Mesenchymal stem cell (in vitro differentiated cells and primary cell): ENCODE results near the gene KCNQ2.
A peak's percentile ranks its signal among the peaks of the same experiment; 100 is the strongest.

Source experiments
- DNase-seq: peaks from one replicate; pipeline ENCODE4 v3.0.0-alpha.2; 2013
- H2AFZ ChIP-seq: one replicate; pipeline ENCODE4 v1.6.1; 2013; ENCODE audit warnings: low read depth, mild to moderate bottlenecking, control low read depth, inconsistent platforms, low read length, moderate library complexity
- H2AK5ac ChIP-seq: 2 replicates; pipeline ENCODE4 v1.6.1; 2013; ENCODE audit warnings: low read length, moderate library complexity, mild to moderate bottlenecking, inconsistent platforms; ENCODE audit not compliant: severe bottlenecking
- H2BK120ac ChIP-seq: one replicate; pipeline ENCODE4 v1.6.1; 2013; ENCODE audit warnings: low read depth, mild to moderate bottlenecking, inconsistent platforms, low read length, moderate library complexity
- H2BK12ac ChIP-seq, 2 experiments: one replicate each; pipeline ENCODE4 v1.6.1; 2013; ENCODE audit warnings: inconsistent platforms in 2 of 2, low read length in 2 of 2, mild to moderate bottlenecking in 2 of 2, moderate library complexity in 2 of 2, control low read depth in 1 of 2
- H2BK15ac ChIP-seq: one replicate; pipeline ENCODE4 v1.6.1; 2013; ENCODE audit warnings: mild to moderate bottlenecking, low read depth, inconsistent platforms; ENCODE audit not compliant: poor library complexity, severe bottlenecking
- H2BK5ac ChIP-seq: 2 replicates; pipeline ENCODE4 v1.6.1; 2013; ENCODE audit warnings: low read depth, mild to moderate bottlenecking, low read length, control low read depth, inconsistent platforms; ENCODE audit not compliant: poor library complexity, severe bottlenecking
- H3K14ac ChIP-seq, 2 experiments: one replicate each; pipeline ENCODE4 v1.6.1; 2013; ENCODE audit warnings: inconsistent platforms in 2 of 2, low read length in 2 of 2, control low read depth in 1 of 2, mild to moderate bottlenecking in 1 of 2, moderate library complexity in 1 of 2
- H3K18ac ChIP-seq, 2 experiments: one replicate each; pipeline ENCODE4 v1.6.1; 2013; ENCODE audit warnings: inconsistent platforms in 2 of 2, low read length in 2 of 2, control low read depth in 1 of 2, low read depth in 1 of 2, mild to moderate bottlenecking in 1 of 2
- H3K23ac ChIP-seq, 2 experiments: one replicate each; pipeline ENCODE4 v1.6.1; 2013; ENCODE audit warnings: inconsistent platforms in 2 of 2, low read length in 2 of 2, mild to moderate bottlenecking in 2 of 2, moderate library complexity in 2 of 2, control low read depth in 1 of 2
- H3K27ac ChIP-seq: 2 replicates; pipeline ENCODE4 v1.5.1; 2013; ENCODE audit warnings: mild to moderate bottlenecking, moderate library complexity, low read length, control low read depth, inconsistent platforms; ENCODE audit not compliant: poor library complexity, severe bottlenecking
- H3K27me3 ChIP-seq, 2 experiments: 2 replicates each; pipeline versions ENCODE4 v1.6.1 to v1.7.0; 2013; ENCODE audit warnings: low read length in 2 of 2, mild to moderate bottlenecking in 2 of 2, moderate library complexity in 2 of 2, control low read depth in 1 of 2, inconsistent platforms in 1 of 2; ENCODE audit not compliant: control insufficient read depth in 1 of 2, insufficient read depth in 1 of 2
- H3K36me3 ChIP-seq, 2 experiments: 2 replicates each; pipeline versions ENCODE4 v1.6.1 to v1.7.0; 2013; ENCODE audit warnings: low read length in 2 of 2, control low read depth in 1 of 2, inconsistent platforms in 1 of 2, low read depth in 1 of 2, mild to moderate bottlenecking in 1 of 2; ENCODE audit not compliant: insufficient read depth in 2 of 2, control insufficient read depth in 1 of 2
- H3K4ac ChIP-seq, 2 experiments: one replicate each; pipeline ENCODE4 v1.6.1; 2013; ENCODE audit warnings: inconsistent platforms in 2 of 2, low read length in 2 of 2, mild to moderate bottlenecking in 2 of 2, moderate library complexity in 2 of 2, control low read depth in 1 of 2, low read depth in 1 of 2
- H3K4me1 ChIP-seq: 2 replicates; pipeline ENCODE4 v1.6.1; 2013; ENCODE audit warnings: low read depth, low read length, control low read depth; ENCODE audit not compliant: control insufficient read depth, insufficient read depth
- H3K4me2 ChIP-seq: 2 replicates; pipeline ENCODE4 v1.6.1; 2013; ENCODE audit warnings: low read length, mild to moderate bottlenecking, inconsistent platforms; ENCODE audit not compliant: poor library complexity, severe bottlenecking
- H3K4me3 ChIP-seq, 2 experiments: 2 replicates each; pipeline versions ENCODE4 v1.5.1 to v1.7.0; 2013; ENCODE audit warnings: low read length in 2 of 2, mild to moderate bottlenecking in 2 of 2, control low read depth in 1 of 2, low read depth in 1 of 2; ENCODE audit not compliant: insufficient read depth in 1 of 2
- H3K79me1 ChIP-seq: replicated peaks from 2 replicates; pipeline ENCODE4 v1.6.1; 2013; ENCODE audit warnings: mild to moderate bottlenecking, control low read depth, low read length, inconsistent platforms; ENCODE audit not compliant: poor library complexity, severe bottlenecking
- H3K9ac ChIP-seq: 2 replicates; pipeline ENCODE4 v1.7.0; 2013; ENCODE audit warnings: mild to moderate bottlenecking, low read length, moderate library complexity
- H3K9me3 ChIP-seq: 2 replicates; pipeline ENCODE4 v1.7.0; 2013; ENCODE audit warnings: mild to moderate bottlenecking, low read length; ENCODE audit not compliant: control insufficient read depth
- H4K8ac ChIP-seq: one replicate; pipeline ENCODE4 v1.6.1; 2013; ENCODE audit warnings: inconsistent platforms, mild to moderate bottlenecking, low read length, moderate library complexity
- H4K91ac ChIP-seq: one replicate; pipeline ENCODE4 v1.6.1; 2013; ENCODE audit warnings: mild to moderate bottlenecking, low read length, inconsistent platforms
- WGBS: methylation state at CpG from one replicate; pipeline ENCODE4 v1.1.7; 2013; ENCODE audit warnings: mixed read lengths; 5-methylcytosine and 5-hydroxymethylcytosine counted together

KCNQ2 gene

DNA sequence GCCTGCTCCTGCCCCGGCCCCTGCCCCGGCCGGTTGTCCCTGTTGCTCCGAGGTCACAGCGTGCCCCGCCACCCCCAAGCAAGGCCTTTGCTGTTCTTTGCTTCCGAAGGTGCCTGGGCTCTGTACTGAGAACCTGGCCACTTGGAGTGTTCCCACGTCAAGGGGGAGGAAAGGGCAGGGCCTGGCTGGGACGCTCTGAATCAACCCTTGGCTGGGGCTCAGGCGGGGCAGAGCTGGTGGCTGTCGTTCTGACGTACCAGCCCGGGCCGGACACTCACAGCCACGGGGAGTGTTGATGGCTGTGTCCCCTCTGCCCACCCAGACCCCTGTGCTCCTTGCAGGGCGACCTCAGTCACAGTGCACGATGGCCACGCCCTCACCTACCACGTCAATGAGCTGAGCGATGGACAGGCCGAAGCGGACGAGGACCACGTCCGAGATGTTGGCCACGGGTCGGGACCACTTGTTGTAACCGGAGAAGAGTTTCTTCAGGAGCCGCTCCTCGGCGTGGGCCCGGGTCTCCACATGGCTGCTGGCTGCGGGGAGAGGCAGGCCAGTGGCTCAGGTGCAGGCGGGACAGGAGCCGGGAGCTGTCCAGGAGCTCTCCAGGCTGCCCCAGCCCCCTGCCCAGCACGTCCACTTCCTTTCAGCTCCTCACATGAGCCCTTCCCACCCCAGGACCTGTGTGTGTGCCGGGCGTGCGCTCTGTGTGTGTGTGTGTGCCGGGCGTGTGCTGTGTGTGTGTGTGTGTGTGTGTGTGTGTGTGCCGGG lies 113.1 kb downstream of the KCNQ2 start:
- no peak overlapping the region for H3K14ac ChIP-seq
- no peak overlapping the region for H3K4ac ChIP-seq
- no peak for DNase-seq
- no peak overlapping the region for H4K91ac ChIP-seq
- no peak overlapping the region for H3K4me2 ChIP-seq
- H3K27me3 ChIP-seq: peaks cover 43 to 51% of the 10 kb centered on the region in 2 experiments
- H4K8ac ChIP-seq: no peak overlapping the region
- H2BK15ac ChIP-seq: no peak overlapping the region
- H3K4me1 ChIP-seq: peaks cover 5% of the 10 kb centered on the region
- no peak overlapping the region for H3K18ac ChIP-seq
- H3K27ac ChIP-seq: no peak overlapping the region
- H3K4me3 ChIP-seq: no peak overlapping the region
- no peak overlapping the region for H3K9ac ChIP-seq
- no peak overlapping the region for H2BK5ac ChIP-seq
- no peaks in the 10 kb centered on the region for H3K79me1 ChIP-seq
- 88% methylated on average over 35 of the region's 42 CpGs for WGBS
- H2BK120ac ChIP-seq: no peak overlapping the region
- H3K36me3 ChIP-seq: no peaks in the 10 kb centered on the region
- no peak overlapping the region for H2AK5ac ChIP-seq
- H2AFZ ChIP-seq: no peak overlapping the region
- no peaks in the 10 kb centered on the region for H3K9me3 ChIP-seq
- no peak overlapping the region for H3K23ac ChIP-seq
- H2BK12ac ChIP-seq: no peak overlapping the region

DNA sequence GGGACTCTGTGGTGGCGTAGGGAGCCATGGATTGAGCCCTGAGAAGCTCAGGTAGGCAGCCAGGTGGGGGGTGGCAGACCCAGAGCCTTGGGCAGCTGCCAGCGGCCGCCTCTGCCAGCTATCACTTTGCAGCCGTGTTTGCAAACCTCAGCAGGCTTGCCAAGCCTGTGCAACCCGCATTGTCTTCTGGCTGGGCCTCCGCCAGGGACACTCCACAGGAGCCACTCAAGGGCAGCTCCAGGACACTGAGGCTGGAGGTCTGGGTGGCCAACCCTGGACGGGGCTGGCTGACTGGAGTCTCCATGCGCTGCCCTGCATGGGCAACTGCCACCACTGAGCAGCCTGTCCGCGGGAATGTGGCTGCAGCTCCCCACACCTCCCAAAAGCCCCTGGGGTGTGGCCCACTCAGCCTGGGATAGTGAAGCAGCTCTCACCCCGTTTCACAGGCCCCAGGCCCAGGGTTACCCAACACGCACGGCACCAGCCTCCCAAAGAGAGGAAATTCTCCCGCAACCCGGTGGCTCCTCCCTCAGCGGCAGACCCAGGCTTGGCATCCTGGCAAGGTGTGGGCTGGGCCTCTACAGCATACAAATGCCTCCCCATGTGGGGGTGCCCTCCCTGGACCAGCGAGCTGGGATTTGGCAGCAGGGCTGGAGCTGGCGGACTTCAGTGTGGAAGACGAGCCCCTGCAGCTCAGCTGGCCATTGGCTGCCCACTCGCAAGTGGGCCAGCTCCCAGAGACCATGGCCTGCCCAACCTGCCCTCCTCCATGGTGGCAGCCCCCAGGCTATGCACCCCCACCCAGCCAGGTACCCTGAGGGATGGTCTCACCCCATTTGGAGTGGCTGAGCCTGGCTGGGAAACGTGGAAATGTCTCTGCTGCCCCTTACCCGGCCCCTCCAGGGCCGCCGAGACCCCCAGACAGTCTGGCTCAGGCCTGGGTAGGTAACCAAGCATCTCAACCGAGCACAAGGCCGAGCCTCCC lies 114.2 kb downstream of the KCNQ2 start:
- H4K8ac ChIP-seq: no peak overlapping the region
- H4K91ac ChIP-seq: peak overlapping the region; percentile 61
- no peak overlapping the region for H2AK5ac ChIP-seq
- no peaks in the 10 kb centered on the region for H3K9me3 ChIP-seq
- H2AFZ ChIP-seq: no peak overlapping the region
- no peak overlapping the region for H2BK120ac ChIP-seq
- H3K36me3 ChIP-seq: no peaks in the 10 kb centered on the region
- H3K27ac ChIP-seq: no peak overlapping the region
- H3K4ac ChIP-seq: no peak overlapping the region
- peaks cover 5% of the 10 kb centered on the region for H3K4me1 ChIP-seq
- no peak overlapping the region for H3K9ac ChIP-seq
- H3K79me1 ChIP-seq: no peaks in the 10 kb centered on the region
- H3K14ac ChIP-seq: no peak overlapping the region
- H3K27me3 ChIP-seq: peaks cover 34 to 41% of the 10 kb centered on the region in 2 experiments
- 86% methylated on average over 26 of the region's 26 CpGs for WGBS
- no peak overlapping the region for H3K4me3 ChIP-seq
- H3K23ac ChIP-seq: no peak overlapping the region
- no peak overlapping the region for H2BK12ac ChIP-seq
- no peak overlapping the region for H2BK5ac ChIP-seq
- no peak overlapping the region for H2BK15ac ChIP-seq
- H3K4me2 ChIP-seq: no peak overlapping the region
- no peak for DNase-seq
- H3K18ac ChIP-seq: no peak overlapping the region

DNA sequence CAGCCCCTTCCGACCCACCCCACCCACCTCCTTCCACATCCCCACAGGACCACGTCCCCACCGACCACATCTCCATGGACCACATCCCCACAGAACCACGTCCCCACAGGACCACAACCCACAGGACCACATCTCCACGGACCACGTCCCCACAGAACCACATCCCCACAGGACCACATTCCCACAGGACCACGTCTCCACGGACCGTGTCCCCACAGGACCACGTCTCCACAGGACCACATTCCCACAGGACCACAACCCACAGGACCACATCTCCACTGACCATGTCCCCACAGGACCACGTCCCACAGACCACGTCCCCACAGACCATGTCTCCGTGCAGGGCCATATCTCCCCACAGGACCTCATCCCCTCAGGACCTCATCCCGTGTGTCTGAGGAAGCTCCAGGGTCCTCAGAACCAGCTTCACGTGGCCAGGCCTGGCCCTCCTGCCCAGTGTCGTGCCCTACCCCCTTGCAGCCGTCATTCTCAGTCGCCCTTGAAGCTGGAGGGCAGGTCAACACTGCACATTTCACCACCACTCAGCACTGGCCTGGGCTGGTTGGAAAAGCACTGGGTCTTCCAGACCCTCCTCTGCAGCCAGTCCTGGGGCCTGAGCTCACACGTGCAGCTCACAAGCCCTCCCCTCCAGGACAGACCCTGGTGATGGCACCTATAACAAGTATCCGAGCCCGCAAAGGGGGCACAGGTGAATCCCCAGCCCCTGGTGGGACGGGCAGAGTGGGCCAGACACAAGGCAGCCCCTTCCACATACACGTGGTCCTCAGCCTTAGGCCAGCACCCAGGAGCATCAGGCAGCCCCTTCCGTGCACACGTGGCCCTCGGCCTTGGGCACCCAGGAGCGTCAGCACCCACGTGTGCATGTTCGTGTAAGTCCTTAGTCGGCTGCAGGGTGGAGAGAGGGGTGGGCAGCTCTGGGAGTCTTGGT lies 115.2 kb downstream of the KCNQ2 start:
- Histone ChIP-seq H2BK15ac (no peak overlapping the region), H3K27me3 (peaks cover 27 to 31% of the 10 kb centered on the region in 2 experiments), H2BK5ac (no peak overlapping the region), H3K4ac (no peak overlapping the region), H3K79me1 (no peaks in the 10 kb centered on the region), H3K4me1 (peaks cover 5% of the 10 kb centered on the region), H3K9ac (no peak overlapping the region), H3K14ac (no peak overlapping the region), H3K9me3 (no peaks in the 10 kb centered on the region), H3K23ac (no peak overlapping the region), H4K91ac (no peak overlapping the region), H2BK12ac (no peak overlapping the region), H2AFZ (no peak overlapping the region), H3K36me3 (no peaks in the 10 kb centered on the region), H3K4me2 (no peak overlapping the region), H3K4me3 (no peak overlapping the region), H2BK120ac (no peak overlapping the region), H4K8ac (no peak overlapping the region), H2AK5ac (no peak overlapping the region), H3K27ac (no peak overlapping the region), H3K18ac (no peak overlapping the region)
- 82% methylated on average over 30 of the region's 30 CpGs for WGBS
- DNase-seq: no peak
